IMR-90 (cell line): Measurements from ENCODE around the gene ENOX1. TPM values are rescaled to one million over a fixed set of nuclear protein-coding genes. Genes with fewer than 3 reads are reported as not detected.

ENCODE experiments used
- ATAC-seq: fragments of 200-7000 bp; cut with Tn5 transposase; 2 replicates; pipeline ENCODE4 v1.9.1; 2020; ENCODE audit warnings: low read depth, mild to moderate bottlenecking, moderate library complexity
- BruUV-seq: library from RNA; stranded (reverse); fragments of 400-500 nt; replicated peaks from 2 replicates; lab custom pipeline; 2021; lab: Mats Ljungman, UMichigan
- CTCF ChIA-PET: fragments of 300-600 bp; formaldehyde crosslinking; extraction: SDS; loops from one replicate; lab custom pipeline; 2021; ENCODE audit warnings: antibody characterized with exemption; lab: Yijun Ruan, JAX
- POLR2A ChIA-PET: fragments of 300-600 bp; sonication (Branson Sonifier 250); formaldehyde crosslinking; loops from one replicate; lab custom pipeline; 2022; ENCODE audit warnings: antibody characterized with exemption; ENCODE audit not compliant: unreplicated experiment; lab: Charles Lee
- DNase-seq: peaks from one replicate; pipeline ENCODE4 v3.0.0; 2013
- H2AFZ ChIP-seq: replicated peaks from 2 replicates; pipeline ENCODE3; 2013; ENCODE audit warnings: low read length, mild to moderate bottlenecking; ENCODE audit not compliant: poor library complexity
- H2AK5ac ChIP-seq: 2 replicates; pipeline ENCODE4 v1.6.1; 2013; ENCODE audit warnings: low read depth, low read length, inconsistent platforms
- H2AK9ac ChIP-seq: replicated peaks from 2 replicates; pipeline ENCODE3; 2013; ENCODE audit warnings: mild to moderate bottlenecking, low read depth, low read length, moderate library complexity; ENCODE audit not compliant: poor library complexity
- H2BK120ac ChIP-seq: 2 replicates; pipeline ENCODE4 v1.6.1; 2013; ENCODE audit warnings: low read depth, low read length, inconsistent platforms
- H2BK15ac ChIP-seq: 3 replicates; pipeline ENCODE4 v1.6.1; 2013; ENCODE audit warnings: low read depth, low read length, inconsistent platforms
- H2BK20ac ChIP-seq: 2 replicates; pipeline ENCODE4 v1.6.1; 2013; ENCODE audit warnings: low read depth, mild to moderate bottlenecking, inconsistent platforms, low read length, moderate library complexity
- H2BK5ac ChIP-seq: 2 replicates; pipeline ENCODE4 v1.6.1; 2013; ENCODE audit warnings: mild to moderate bottlenecking, low read depth, low read length, inconsistent platforms; ENCODE audit not compliant: poor library complexity, severe bottlenecking
- H3K14ac ChIP-seq: replicated peaks from 2 replicates; pipeline ENCODE4 v1.6.1; 2013; ENCODE audit warnings: low read depth, low read length, inconsistent platforms
- H3K18ac ChIP-seq: 2 replicates; pipeline ENCODE4 v1.6.1; 2013; ENCODE audit warnings: low read depth, low read length, control low read depth
- H3K23ac ChIP-seq: 2 replicates; pipeline ENCODE4 v1.6.1; 2013; ENCODE audit warnings: low read depth, low read length, inconsistent platforms
- H3K27ac ChIP-seq: 2 replicates; pipeline ENCODE4 v1.5.1; 2013; ENCODE audit warnings: mild to moderate bottlenecking, control low read depth, low read length; ENCODE audit not compliant: insufficient read depth
- H3K27me3 ChIP-seq: 2 replicates; pipeline ENCODE4 v1.6.1; 2013; ENCODE audit warnings: low read length; ENCODE audit not compliant: control insufficient read depth, insufficient read depth
- H3K36me3 ChIP-seq: 2 replicates; pipeline ENCODE4 v1.6.1; 2013; ENCODE audit warnings: low read length, mixed read lengths; ENCODE audit not compliant: control insufficient read depth, insufficient read depth
- H3K4ac ChIP-seq: 2 replicates; pipeline ENCODE4 v1.6.1; 2013; ENCODE audit warnings: low read depth, low read length, inconsistent platforms
- H3K4me1 ChIP-seq: 2 replicates; pipeline ENCODE4 v1.6.1; 2013; ENCODE audit warnings: low read length, mixed read lengths; ENCODE audit not compliant: control insufficient read depth, insufficient read depth
- H3K4me2 ChIP-seq: 2 replicates; pipeline ENCODE4 v1.6.1; 2013; ENCODE audit warnings: low read depth, mild to moderate bottlenecking, control low read depth, low read length, moderate library complexity
- H3K4me3 ChIP-seq: 2 replicates; pipeline ENCODE4 v1.5.1; 2013; ENCODE audit warnings: low read depth, mild to moderate bottlenecking, control low read depth, low read length, moderate library complexity; ENCODE audit not compliant: insufficient read depth
- H3K56ac ChIP-seq: 2 replicates; pipeline ENCODE4 v1.6.1; 2013; ENCODE audit warnings: low read length, inconsistent platforms; ENCODE audit not compliant: insufficient read depth; ENCODE audit errors: extremely low read depth
- H3K79me1 ChIP-seq, 2 experiments: 2 replicates each; pipeline ENCODE4 v1.6.1; 2013; ENCODE audit warnings: low read length in 2 of 2, inconsistent platforms in 1 of 2, low read depth in 1 of 2
- H3K9ac ChIP-seq: 2 replicates; pipeline ENCODE4 v1.6.1; 2013; ENCODE audit warnings: low read depth, low read length, control low read depth
- H3K9me1 ChIP-seq: 2 replicates; pipeline ENCODE4 v1.6.1; 2013; ENCODE audit warnings: low read length, inconsistent platforms; ENCODE audit not compliant: insufficient read depth
- H3K9me3 ChIP-seq: 2 replicates; pipeline ENCODE4 v1.6.1; 2013; ENCODE audit warnings: low read length; ENCODE audit not compliant: control insufficient read depth, insufficient read depth
- H4K20me1 ChIP-seq: 2 replicates; pipeline ENCODE4 v1.6.1; 2013; ENCODE audit warnings: low read length, inconsistent platforms; ENCODE audit not compliant: insufficient read depth
- H4K5ac ChIP-seq: 2 replicates; pipeline ENCODE4 v1.6.1; 2013; ENCODE audit warnings: mild to moderate bottlenecking, low read depth, low read length, control low read depth
- H4K8ac ChIP-seq, 2 experiments: 2 replicates each; pipeline ENCODE4 v1.6.1; 2013; ENCODE audit warnings: low read depth in 2 of 2, low read length in 2 of 2, control low read depth in 1 of 2, inconsistent platforms in 1 of 2
- H4K91ac ChIP-seq: 2 replicates; pipeline ENCODE4 v1.6.1; 2013; ENCODE audit warnings: low read depth, low read length, inconsistent platforms; ENCODE audit not compliant: insufficient read depth
- BHLHE40 ChIP-seq: fragments of 150-350 bp; IDR thresholded peaks from 2 replicates; pipeline ENCODE4 v1.6.1; 2016; ENCODE audit warnings: mild to moderate bottlenecking, low read depth, low read length
- CEBPB ChIP-seq: IDR thresholded peaks from 2 replicates; pipeline ENCODE4 v1.6.1; 2012; ENCODE audit warnings: low read depth, low read length, improper control_type of control experiment
- CHD1 ChIP-seq: IDR thresholded peaks from 2 replicates; pipeline ENCODE4 v1.6.1; 2012; ENCODE audit warnings: low read depth, low read length, improper control_type of control experiment
- CTCF ChIP-seq: conservative IDR thresholded peaks from 2 replicates; pipeline ENCODE4 v1.5.1; 2012; ENCODE audit warnings: mild to moderate bottlenecking, low read depth, low read length, improper control_type of control experiment
- FOS ChIP-seq: fragments of 150-350 bp; IDR thresholded peaks from 2 replicates; pipeline ENCODE4 v1.6.1; 2016; ENCODE audit warnings: low read depth, low read length
- MAZ ChIP-seq: IDR thresholded peaks from 2 replicates; pipeline ENCODE4 v1.6.1; 2012; ENCODE audit warnings: low read depth, mild to moderate bottlenecking, low read length, improper control_type of control experiment, moderate library complexity, borderline replicate concordance
- MXI1 ChIP-seq: IDR thresholded peaks from 2 replicates; pipeline ENCODE4 v1.6.1; 2012; ENCODE audit warnings: low read depth, mild to moderate bottlenecking, low read length, moderate library complexity, borderline replicate concordance
- POLR2A ChIP-seq: IDR thresholded peaks from 2 replicates; pipeline ENCODE4 v1.6.1; 2012; ENCODE audit warnings: mild to moderate bottlenecking, low read depth, low read length
- RAD21 ChIP-seq: IDR thresholded peaks from 2 replicates; pipeline ENCODE4 v1.6.1; 2012; ENCODE audit warnings: low read length, improper control_type of control experiment
- RCOR1 ChIP-seq: IDR thresholded peaks from 2 replicates; pipeline ENCODE4 v1.6.1; 2012; ENCODE audit warnings: mild to moderate bottlenecking, low read length, improper control_type of control experiment; ENCODE audit not compliant: insufficient replicate concordance
- SMC3 ChIP-seq: fragments of 150-350 bp; IDR thresholded peaks from 2 replicates; pipeline ENCODE4 v1.6.1; 2016; ENCODE audit warnings: low read depth, mild to moderate bottlenecking, antibody characterized with exemption, low read length, moderate library complexity
- WGBS, 2 experiments: methylation state at CpG; one replicate each; pipeline versions ENCODE4 v1.1.5 to v1.1.7; 2013; ENCODE audit warnings: missing lambda C conversion rate in 2 of 2; ENCODE audit not compliant: insufficient read length in 1 of 2; ENCODE audit errors: extremely low coverage in 2 of 2; 5-methylcytosine and 5-hydroxymethylcytosine counted together
- dilution Hi-C: fragments of 300-500 bp; cut with HindIII; formaldehyde crosslinking; loops from one replicate; pipeline ENCODE4 v1.14.3; 2018; ENCODE audit warnings: low sequenced_read_pairs; ENCODE audit not compliant: unreplicated experiment
- in situ Hi-C: fragments of 300-500 bp; cut with MboI; formaldehyde crosslinking; loops from 3 replicates; pipeline ENCODE4 v1.14.3; 2019; ENCODE audit warnings: low sequenced_read_pairs, inconsistent platforms, mixed read lengths
- intact Hi-C: fragments of 100-400 bp; cut with micrococcal nuclease; formaldehyde crosslinking; loops from 2 replicates; pipeline ENCODE4 v1.10.0; 2022
- polyA plus RNA-seq, 3 experiments: library from polyadenylated mRNA; depleted of rRNA; stranded (reverse); fragments of >200 nt; gene quantifications; 2 replicates each; pipeline ENCODE4 v1.2.3, GENCODE V29; 2012; ENCODE audit warnings: low replicate concordance in 1 of 3
- total RNA-seq: library from RNA; depleted of rRNA; stranded (reverse); fragments of >200 nt; gene quantifications from 2 replicates; pipeline ENCODE4 v1.2.3, GENCODE V29; 2012
- TF ChIP-seq, protein P1 (sequence below): fragments of 150-350 bp; IDR thresholded peaks from 2 replicates; pipeline ENCODE4 v1.6.1; 2016; ENCODE audit warnings: low read depth, mild to moderate bottlenecking, low read length, moderate library complexity, borderline replicate concordance

The ENOX1 gene
- total and polyA plus RNA-seq, 2 of the 4 experiments (the other 2 are of a cell fraction), result 0.99 to 1.3 TPM

DNA sequence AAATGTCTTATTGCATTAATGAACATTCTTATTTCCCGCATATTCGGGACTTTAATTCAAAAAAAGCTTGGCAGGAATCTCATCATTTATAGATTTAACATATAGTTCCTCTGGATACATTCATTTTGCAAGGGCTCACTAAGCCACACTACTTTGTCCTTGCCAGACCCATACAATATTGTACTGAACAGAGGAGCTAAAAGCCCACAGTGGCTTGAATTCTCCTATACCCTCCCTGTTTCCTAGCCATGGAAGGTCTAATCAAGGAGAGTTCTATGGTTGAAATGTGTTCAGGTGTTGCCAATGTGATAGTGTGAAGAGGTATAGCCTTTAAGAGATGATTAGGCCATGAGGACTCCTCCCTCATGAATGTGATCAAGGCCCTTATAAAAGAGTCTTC is 298.9 kb downstream of the ENOX1 start:
- Histone ChIP-seq H3K4me2 (no peak overlapping the region), H2BK120ac (no peak overlapping the region), H3K14ac (no peak overlapping the region), H2AK5ac (no peak overlapping the region), H4K91ac (no peak overlapping the region), H3K56ac (no peak overlapping the region), H3K18ac (no peak overlapping the region), H3K9me3 (no peaks in the 10 kb centered on the region), H4K5ac (no peak overlapping the region), H3K9ac (no peak overlapping the region), H3K4ac (no peak overlapping the region), H2BK20ac (no peak overlapping the region), H3K4me1 (no peaks in the 10 kb centered on the region), H3K23ac (no peak overlapping the region), H3K27me3 (no peaks in the 10 kb centered on the region), H2BK5ac (no peak overlapping the region), H3K36me3 (no peaks in the 10 kb centered on the region), H4K20me1 (no peaks in the 10 kb centered on the region), H2AK9ac (no peak overlapping the region), H3K79me1 (no peaks in the 10 kb centered on the region), H2BK15ac (no peak overlapping the region), H2AFZ (no peak overlapping the region), H4K8ac (no peak overlapping the region), H3K9me1 (no peaks in the 10 kb centered on the region), H3K27ac (no peak overlapping the region), H3K4me3 (no peak overlapping the region)
- in situ Hi-C loops, result no loop called here
- intact Hi-C loops, result no loop called here
- ATAC-seq (no peak), DNase-seq (no peak)
- dilution Hi-C loops, result no loop called here
- BruUV-seq, result no TSS peak
- ChIA-PET CTCF (no interaction called here), POLR2A (no interaction called here)
- TF ChIP-seq CTCF (no peak), CEBPB (no peak), FOS (no peak), BHLHE40 (no peak), RAD21 (no peak), MAZ (no peak), RCOR1 (no peak), MXI1 (no peak), SMC3 (no peak), CHD1 (no peak), POLR2A (no peak)
- TF ChIP-seq, protein P1, sequence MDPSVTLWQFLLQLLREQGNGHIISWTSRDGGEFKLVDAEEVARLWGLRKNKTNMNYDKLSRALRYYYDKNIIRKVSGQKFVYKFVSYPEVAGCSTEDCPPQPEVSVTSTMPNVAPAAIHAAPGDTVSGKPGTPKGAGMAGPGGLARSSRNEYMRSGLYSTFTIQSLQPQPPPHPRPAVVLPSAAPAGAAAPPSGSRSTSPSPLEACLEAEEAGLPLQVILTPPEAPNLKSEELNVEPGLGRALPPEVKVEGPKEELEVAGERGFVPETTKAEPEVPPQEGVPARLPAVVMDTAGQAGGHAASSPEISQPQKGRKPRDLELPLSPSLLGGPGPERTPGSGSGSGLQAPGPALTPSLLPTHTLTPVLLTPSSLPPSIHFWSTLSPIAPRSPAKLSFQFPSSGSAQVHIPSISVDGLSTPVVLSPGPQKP, result no peak
- WGBS, 2 experiments, result no CpG with 5 or more reads among the region's 2 CpGs
